Suppressor macrophage (primary cell): Measurements from ENCODE around the gene CPNE7.

ENCODE experiments used
- DNase-seq, 4 experiments: peaks; one replicate each; pipeline ENCODE4 v3.0.0-alpha.2; 2020 to 2022

Gene CPNE7

GRCh38 chr16:89549007-89549700 is 26.4 kb upstream of the CPNE7 start:
- DNase-seq = no peak

GRCh38 chr16:89550421-89551007 is 25.0 kb upstream of the CPNE7 start:
- peak; percentile 35 to 66 (median 54) for DNase-seq

- DNase-seq = no peak
These were observed 23.2 kb upstream of the CPNE7 start for GRCh38 chr16:89552329-89552728.

GRCh38 chr16:89552913-89553312 is 22.6 kb upstream of the CPNE7 start:
- no peak for DNase-seq

- no peak for DNase-seq
These were observed 21.8 kb upstream of the CPNE7 start for GRCh38 chr16:89553733-89554132.

- no peak for DNase-seq
These were observed 21.2 kb upstream of the CPNE7 start for GRCh38 chr16:89554343-89554742.

- no peak for DNase-seq
These were observed 20.3 kb upstream of the CPNE7 start for GRCh38 chr16:89555265-89555664.

GRCh38 chr16:89555780-89556179 is 19.8 kb upstream of the CPNE7 start:
- DNase-seq = no peak

GRCh38 chr16:89556750-89557689 is 18.5 kb upstream of the CPNE7 start:
- peak; percentile 83 to 91 (median 88) for DNase-seq

- no peak for DNase-seq
These were observed 17.7 kb upstream of the CPNE7 start for GRCh38 chr16:89557690-89558490.

- DNase-seq = peak; percentile 96 to 98 (median 97)
These were observed 15.0 kb upstream of the CPNE7 start, which contains the start of gene RPL13 for GRCh38 chr16:89560378-89561141. Gene RPL13, plus strand, starts transcription at chr16:89560682. Its CDS starts 278 bp downstream, at chr16:89560960.

GRCh38 chr16:89561142-89561883 is 14.2 kb upstream of the CPNE7 start:
- peak in 2 of 4 experiments; percentile 17 to 52 for DNase-seq

GRCh38 chr16:89561884-89562599 is 13.5 kb upstream of the CPNE7 start:
- DNase-seq = no peak

- no peak for DNase-seq
These were observed 12.6 kb upstream of the CPNE7 start for GRCh38 chr16:89562939-89563338.

- no peak for DNase-seq
These were observed 11.7 kb upstream of the CPNE7 start for GRCh38 chr16:89563639-89564392.

GRCh38 chr16:89564476-89565255 is 10.9 kb upstream of the CPNE7 start:
- DNase-seq = no peak

GRCh38 chr16:89565256-89565505 is 10.4 kb upstream of the CPNE7 start:
- no peak for DNase-seq

GRCh38 chr16:89565506-89566372 is 9.8 kb upstream of the CPNE7 start:
- DNase-seq = peak; percentile 56 to 85 (median 72)
